NCI-H460 (cell line): ENCODE data around the gene NUP210L. TPM values are rescaled to one million over a fixed set of nuclear protein-coding genes. Genes with fewer than 3 reads are reported as not detected.
"Not testable (repeated sequence)": the region's sequence is repeated elsewhere in the genome, so short reads cannot be mapped to it uniquely, and the experiment has no call there.

Experiments
- DNase-seq: peaks from one replicate; pipeline ENCODE4 v3.0.0-alpha.2; 2016; ENCODE audit warnings: low read depth; ENCODE audit errors: extremely low read depth
- total RNA-seq: library from RNA; depleted of rRNA; stranded (reverse); fragments of >200 nt; shearing (Covaris generic); gene quantifications from 2 replicates; pipeline ENCODE4 v1.2.3, GENCODE V29; 2014

NUP210L gene
- total RNA-seq, 1 experiment from 2014 or later = 0.02 TPM

DNA sequence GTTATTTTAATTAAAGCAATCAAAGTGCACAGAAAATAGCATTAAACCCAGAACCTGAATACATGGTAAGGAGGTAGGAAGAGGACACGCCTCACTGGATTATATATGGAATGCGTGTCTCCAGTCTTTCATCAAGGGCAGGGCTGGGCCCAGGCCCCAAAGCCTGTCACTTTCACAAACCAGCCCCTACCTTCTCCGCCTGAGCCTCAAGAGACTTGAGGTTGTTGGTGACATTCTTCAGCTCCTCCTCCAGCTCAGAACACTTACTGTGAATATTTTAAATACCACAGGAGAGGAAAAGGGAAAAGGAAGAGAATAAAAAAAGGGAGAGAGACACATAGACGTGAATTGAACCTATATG, 16.3 kb upstream of the NUP210L start:
- no peak for DNase-seq

DNA sequence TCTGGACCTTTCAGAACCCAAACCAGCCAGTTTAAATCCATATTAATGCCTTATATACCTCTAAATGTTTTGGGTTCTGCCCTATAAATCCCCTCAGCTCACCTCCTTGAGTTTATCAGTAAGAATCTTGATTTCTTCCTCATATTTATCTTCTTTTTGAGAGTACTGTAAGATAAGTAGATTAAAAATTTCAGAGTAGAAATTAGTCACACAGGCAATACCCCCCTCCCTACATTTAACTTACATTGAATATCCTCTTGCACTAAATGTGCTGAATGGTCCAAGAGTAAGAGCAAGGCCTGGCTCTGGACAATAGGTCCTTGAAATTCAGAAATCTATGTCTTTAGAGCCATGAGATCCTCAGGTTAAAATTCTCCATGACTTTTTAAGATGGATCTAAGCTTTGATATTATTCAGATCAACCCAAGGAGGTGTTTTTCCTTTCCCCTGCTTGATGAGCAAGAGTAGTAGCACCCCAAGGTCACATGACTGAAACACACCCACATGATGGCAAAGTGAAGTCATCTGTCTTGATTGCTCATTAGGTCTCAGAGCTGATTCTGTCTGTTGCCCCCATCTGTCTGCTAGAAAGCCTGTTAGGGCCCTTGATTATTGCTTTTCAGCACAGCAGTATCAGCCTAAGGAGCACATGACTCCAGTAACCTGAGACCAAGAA, 15.8 kb upstream of the NUP210L start:
- DNase-seq = no peak

DNA sequence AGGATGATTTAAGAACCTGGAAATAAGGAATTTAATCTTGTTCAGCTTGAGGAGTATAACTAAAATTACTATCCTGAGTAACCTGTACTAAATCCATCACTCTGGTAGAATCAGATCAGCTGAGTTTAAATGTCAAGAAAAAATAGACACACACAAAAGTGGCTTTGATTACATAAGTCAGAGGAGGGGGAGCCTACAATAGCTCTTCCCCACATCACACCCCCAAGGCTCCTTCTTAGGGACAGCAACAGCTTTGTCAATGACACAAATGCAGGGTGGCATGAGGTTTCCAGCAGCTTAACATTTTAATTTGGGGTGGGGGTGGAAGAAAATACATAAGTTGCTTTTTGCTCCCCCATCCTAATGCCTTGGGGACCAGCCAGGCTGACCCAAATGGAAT, 12.6 kb upstream of the NUP210L start:
- no peak for DNase-seq

DNA sequence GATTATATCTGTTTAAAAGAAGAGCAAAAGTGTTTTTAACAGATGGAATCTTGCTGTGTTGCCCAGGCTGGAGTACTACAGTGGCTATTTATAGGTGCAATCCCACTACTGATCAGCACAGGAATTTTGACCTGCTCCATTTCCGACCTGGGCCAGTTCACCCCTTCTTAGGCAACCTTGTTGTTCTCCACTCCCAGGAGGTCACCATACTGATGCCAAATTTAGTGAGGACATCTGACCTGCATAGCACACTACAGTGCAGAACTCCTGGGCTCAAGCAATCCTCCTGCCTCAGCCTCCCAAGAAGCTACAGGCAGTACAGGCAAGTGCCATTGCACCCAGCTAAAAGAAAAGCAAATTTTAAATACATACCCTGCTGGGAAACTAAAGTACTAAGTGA, 11.3 kb upstream of the NUP210L start:
- no peak for DNase-seq

DNA sequence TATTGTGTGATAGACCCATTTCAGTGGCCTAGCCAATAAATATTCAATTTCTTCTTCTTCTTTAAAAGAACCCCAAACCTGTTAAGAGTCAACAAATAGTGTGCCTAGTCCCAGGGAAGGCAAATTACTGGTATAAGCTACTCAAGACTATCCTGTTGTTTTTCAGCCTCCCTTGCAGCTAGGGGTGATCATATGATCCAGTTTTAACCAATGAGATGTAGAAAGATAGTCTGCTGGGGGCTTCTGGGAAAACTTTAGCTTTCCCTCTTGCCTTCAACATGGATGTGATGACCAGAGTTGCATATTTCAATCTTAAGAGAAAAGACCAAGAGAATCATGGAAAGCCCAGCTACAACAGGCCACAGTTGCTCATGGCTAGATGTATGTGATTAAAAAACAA, 4.7 kb upstream of the NUP210L start:
- no peak for DNase-seq

DNA sequence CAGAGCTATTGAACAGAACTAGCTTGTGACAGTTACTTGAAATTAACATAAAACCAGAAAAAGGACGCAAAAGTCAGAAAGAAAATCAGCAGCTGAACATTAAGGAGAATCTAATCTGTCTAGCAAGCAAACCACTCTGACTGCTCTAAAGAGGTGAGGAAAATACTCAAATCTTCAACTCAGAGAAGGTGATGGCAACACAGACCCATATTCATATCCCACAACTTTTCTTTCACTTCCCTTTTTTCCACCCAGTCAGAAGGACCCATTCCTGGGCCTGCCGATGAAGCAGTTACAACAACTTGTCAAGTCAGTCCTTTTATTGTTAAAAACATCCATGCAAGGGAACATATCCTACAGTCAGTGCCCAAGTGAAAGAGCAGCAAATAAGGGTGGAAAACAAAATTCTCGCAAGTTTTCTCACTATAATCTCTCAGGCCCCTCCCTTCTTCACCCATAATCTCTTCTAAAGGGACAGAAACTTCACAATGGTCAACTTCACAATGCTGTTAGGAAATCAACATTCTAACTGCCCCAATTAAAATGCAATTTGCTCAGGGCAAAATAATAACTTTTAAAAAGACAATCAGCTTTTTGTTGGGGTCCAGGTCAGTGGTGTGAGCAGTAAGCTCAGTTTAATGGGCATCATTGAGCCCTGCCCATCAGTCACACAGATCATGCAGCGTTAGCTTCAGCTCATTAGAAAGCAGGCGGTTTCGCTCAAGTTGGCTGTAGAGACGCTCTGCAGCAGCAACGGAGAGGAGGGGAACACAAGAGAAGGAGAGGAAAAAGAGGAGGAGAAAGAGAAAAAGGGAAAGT, 3.6 kb upstream of the NUP210L start:
- DNase-seq = no peak

DNA sequence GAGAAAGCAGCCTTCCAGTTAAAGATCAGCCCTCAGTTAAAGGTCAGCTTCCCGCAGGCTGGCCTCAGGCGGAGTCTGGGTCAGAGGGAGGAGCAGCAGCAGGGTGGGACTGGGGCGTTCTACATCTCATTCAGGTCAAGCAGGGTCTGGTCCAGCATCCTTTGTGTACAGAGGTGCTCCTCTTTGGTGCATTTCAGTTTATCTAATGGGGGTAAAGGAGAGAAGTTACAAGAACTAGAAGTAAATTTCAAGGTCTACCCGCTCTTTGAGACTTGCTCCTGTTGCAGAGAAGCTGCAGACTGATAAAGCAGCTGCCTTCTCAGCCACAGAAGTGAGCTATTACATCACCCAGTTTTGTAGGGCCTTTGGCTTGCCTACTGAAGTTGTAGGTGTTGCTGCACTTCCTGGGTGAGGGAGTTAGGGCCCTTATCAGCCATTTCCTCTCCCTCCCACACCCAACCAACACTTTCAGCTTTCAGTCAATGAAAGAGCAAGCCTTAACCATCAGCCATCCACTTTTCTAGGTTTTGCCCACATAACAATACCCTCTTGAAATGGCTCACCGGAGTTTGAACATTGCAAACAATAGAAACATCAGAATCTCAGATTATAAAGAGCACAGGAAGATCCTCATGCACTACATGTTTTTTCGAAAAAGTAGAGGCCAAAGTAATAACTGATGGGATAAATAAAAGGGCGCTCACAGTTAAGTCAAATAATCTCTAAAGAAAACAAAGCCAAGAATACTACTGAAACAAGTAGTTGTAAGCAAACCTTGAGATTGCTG, 2.8 kb upstream of the NUP210L start:
- no peak for DNase-seq

DNA sequence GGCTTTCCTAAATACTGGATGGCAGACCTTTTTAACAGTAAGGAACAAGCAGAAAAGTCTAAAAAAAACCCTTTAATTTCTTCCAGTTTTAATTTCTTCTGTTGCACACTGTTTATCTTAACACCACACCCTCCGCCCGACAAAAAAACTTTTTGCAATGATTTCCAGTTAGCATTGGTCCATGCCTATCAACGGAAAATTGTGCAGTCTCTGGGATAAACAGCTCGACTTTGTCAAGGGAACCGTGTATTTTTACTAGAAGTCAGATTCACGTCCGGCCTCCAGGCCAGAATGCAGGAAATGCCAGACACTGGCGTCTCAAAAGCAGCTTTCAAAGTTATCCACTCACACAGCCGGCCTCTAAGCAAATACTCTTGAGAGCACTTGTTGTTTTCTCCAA, 378 bp upstream of the NUP210L start:
- no peak for DNase-seq

DNA sequence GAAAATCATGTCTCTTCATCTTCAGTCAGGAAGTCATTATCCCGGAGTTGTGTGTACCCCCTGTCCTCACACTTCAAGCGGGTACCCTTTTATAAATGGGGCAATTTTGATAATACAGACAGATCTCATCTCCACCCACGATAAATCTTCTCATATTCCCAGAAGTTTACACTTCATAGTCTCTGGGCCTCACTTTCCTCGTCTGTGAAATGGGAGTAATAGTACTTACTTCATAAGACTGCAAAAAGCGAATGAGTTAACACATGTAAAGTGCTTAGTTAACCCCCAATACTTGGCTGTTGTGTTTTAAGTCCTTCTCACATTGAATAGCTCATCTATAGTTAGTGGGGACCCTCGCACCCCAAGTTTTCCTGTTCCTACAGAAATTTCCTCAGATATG, 820 bp downstream of the NUP210L start:
- no peak for DNase-seq

DNA sequence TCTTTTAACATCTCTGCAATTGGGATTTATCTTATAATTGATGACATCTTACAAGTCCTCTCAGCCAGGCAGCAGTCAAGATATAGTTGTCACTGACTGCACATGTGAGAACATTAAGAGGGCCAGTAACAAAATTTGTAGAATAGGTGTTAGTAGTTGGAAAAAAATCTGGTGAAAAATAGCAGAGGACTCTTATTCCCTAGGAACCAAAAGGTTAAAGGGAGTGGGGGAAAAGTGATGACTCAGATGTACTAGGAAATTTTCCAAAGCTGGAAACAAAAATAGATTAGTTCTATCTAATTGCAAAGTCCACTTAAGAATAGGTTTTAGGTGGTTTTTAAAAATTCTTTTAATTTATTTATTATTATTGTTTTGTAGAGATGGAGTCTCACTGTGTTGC, 3.6 kb downstream of the NUP210L start:
- DNase-seq = no peak

DNA sequence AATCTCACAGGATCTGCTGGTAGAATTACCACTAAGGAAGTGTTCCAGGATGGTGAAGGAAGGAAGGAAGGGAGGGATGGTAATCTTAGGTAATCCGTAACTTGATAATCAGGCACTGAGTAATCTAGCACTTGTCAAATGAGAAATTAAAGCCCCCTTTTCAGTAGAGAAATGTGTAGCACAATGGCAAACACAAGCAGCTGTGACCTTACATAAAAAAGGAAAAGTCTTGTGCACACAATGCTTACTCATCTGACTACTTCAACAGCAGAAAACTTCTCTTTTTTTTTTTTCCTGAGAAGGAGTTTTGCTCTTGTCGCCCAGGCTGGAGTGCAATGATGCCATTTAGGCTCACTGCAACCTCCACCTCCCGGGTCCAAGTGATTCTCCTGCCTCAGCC, 6.1 kb downstream of the NUP210L start:
- DNase-seq = no peak

DNA sequence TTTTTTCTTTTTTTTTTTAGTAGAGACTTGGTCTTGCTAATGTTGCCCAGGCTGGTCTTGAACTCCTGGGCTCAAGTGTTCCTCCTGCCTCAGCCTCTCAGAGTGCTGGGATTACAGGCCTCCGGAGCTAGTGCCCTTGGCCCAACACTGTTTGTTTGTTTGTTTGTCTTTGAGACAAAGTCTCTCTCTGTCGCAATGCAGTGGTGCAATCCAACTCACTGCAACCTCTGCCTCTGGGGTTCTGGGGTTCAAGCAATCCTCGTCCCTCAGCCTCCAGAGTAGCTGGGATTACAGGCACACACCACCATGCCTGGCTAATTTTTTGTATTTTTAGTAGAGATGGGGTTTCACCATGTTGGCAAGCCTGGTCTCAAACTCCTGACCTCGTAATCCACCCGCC, 7.4 kb downstream of the NUP210L start:
- not testable (repeated sequence) for DNase-seq

DNA sequence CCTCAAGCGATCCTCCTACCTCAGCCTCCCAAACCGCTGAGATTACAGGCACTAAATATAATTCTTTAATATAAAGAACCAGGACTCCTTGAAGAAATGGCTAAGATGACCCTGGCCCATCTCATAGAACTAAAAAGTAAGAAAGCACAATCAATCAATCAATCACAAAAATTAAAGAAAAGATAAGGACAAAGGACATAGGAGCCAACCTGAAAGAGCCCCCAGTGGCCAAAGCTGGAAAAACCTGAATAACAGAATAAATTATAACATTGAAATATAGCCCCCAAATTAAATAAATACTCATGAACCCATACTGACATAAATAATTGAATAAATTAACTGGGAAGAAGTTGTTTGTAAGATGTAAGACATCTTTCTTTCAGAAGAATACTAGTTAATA, 8.9 kb downstream of the NUP210L start:
- no peak for DNase-seq

DNA sequence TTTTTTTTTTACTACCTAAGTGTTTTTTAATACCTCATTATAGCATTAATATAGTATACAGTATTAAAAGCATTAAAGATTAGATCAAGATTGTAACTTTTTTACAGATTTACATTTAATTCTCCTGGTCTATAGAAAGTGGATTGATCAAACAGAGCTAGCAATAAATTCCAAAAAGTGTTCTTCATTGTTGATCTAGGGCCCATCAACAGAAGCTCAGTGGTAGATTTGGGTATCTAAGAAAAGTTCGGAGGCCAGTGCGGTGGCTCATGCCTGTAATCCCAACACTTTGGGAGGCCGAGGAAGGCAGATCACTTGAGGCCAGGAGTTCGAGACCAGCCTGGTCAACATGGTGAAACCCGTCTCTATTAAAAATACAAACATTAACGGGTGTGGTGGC, 12.5 kb downstream of the NUP210L start:
- no peak for DNase-seq

DNA sequence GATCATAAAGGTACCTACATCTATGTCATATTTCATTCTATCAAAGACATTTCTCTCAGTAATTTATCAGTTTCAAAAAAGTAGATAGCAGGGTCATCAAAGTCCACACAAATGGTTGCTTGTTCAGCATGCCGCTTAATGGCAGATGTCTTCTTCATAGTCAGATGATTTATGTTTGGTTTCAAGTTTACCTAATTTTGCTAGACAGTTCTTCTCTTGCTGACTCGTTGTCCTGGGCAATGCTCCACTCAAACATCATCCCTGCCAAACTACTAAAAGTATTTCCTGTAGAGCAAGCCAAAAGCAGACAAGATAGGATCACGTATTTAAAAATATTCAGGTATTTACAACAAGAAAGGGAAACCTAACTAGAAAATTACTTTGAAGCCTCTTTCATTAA, 13.6 kb downstream of the NUP210L start:
- DNase-seq = no peak

DNA sequence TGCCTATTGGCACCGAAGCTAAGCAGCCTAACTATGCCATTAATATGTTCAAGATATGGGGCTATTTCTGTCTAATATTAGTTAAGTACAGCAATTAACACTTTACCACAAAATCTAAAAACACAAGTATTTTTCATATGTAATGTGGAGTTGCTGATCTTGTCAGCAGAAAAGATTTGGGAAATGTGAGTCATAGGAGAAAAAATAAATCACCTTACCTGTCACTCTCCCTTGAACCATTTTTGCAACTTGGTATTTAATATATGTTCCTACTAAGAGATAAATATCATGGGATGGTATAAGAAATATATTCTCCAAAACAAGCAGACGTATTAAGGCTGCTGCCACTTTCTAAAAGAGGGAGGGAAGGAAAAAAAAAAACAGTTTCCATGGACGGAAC, 17.0 kb downstream of the NUP210L start:
- no peak for DNase-seq

DNA sequence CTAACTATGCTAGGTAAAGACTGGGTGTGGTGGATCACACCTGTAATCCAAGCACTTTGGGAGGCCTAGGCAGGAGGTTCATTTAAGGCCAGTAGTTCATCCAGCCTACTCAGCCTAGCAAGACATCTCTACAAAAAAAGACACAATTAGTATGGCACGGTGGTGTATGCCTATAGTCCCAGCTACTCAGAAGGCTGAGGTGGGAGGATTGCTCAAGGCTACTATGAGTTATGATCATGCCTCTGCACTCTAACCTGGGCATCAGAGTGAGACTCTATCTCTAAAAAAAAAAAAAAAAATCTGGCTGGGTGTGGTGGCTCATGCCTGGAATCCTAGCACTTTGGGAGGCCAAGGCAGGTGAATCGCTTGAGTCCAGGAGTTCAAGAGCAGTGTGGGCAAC, 21.6 kb downstream of the NUP210L start:
- DNase-seq = no peak

DNA sequence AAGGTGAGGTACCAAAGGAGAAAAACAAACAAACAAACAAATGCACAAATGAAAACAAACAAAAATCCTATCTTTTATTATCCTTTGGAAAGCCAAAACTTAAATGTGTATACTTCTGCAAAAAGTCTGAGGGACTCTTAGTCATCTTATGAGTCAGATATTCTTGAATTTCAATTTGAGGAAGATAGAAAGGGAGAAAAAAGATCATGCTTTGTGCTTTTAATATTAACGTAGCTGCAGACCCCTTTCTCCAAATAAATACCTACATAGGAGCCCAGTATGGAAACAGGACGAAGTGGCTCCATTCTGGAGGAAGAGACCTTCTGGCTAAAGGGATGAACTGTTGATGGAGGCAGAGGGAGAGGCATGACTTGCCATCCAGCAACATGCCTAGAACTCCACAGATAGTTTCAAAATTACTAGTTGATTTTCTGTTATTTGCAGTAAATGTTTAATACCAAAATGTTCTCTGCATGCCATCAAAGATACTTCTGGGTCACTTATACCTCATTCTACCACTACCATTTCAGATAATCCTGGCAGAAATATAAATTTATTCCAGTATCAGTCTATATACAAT, 25.4 kb downstream of the NUP210L start:
- DNase-seq = no peak

DNA sequence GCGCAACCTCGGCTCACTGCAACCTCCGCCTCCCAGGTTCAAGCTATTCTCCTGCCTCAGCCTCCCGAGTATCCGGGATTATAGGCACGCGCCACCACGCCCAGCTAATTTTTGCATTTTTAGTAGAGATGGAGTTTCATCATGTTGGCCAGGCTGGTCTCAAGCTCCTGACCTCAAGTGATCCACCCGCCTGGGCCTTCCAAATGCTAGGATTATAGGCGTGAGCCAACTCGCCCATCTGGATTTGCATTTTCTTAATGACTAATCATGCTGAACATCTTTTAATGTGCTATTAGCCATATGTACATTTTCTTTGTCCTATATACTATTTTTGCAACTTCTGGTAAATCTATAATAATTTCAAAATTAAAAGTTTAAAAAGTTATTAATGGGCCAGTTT, 31.7 kb downstream of the NUP210L start:
- DNase-seq = not testable (repeated sequence)

DNA sequence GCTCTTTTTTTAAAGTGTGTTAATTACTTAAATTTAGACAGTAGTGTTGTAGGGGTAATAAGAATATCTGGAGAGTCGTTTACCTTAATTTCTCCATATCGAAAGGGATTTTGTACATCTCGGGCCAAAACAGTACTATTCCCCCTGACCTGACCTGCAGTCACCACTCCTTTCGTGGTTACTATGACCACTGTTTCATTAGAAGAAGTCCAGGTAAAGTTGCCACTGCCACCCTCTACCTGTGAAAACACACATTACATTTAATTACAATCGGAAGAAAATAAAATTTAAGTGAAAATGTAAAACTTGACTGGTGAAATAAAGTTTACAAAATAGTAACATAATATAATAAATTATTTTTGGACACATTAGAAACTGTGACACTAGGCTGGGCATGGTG, 37.2 kb downstream of the NUP210L start:
- no peak for DNase-seq

DNA sequence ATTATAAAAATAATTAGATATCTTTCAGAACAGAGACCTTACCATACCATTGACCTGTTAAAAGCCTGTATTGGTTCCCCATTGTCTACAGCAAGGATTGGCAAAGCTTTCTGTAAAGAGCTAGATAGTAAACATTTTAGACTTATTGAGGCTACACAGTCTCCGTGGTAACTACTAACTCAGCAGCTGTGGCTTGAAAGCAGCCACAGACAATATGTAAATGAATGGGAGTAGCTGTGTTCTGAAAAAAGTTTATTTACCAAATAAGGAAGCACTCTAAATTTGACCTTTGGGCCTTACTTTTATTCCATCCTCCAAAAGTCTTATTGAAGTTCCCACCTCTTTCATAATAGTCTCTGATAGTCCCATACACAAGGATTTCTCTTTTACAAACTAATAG, 39.7 kb downstream of the NUP210L start:
- DNase-seq = no peak
